ENCODE results near the gene TGIF2LY. TPM values are rescaled to one million over a fixed set of nuclear protein-coding genes. Genes with fewer than 3 reads are reported as not detected.

TGIF2LY gene
- not detected in 2 replicates for total RNA-seq

GRCh38 chrY:3578767-3579166, at the start of gene TGIF2LY:
TSS of gene TGIF2LY (plus strand) at chrY:3579067. CDS start at chrY:3579245, 178 bp downstream.

